ENCODE data around the gene TSPAN17. TPM values are rescaled to one million over a fixed set of nuclear protein-coding genes. Genes with fewer than 3 reads are reported as not detected.

The TSPAN17 gene
- polyA plus RNA-seq, 4 donors, result 31.3 to 36.3 (median 33.7) TPM

DNA sequence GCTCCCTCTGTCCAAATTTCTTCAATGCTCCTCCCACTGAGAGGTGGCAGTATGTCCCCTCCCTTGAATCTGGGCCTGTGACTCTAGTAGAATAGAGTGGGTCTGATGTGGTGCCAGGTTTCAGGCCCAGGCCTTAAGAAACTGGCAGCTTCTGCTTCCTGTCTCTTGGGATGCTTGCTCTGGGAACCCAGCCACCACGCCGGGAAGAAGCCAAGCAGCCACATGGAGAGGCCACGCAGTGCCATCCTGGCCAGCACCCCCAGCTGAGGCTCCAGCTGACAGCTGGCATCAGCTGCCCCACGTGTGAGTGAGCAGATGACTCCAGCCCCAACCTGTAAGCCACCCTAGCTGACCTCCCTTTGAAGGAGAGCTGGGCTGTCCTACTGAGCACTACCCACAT lies 7.3 kb upstream of the TSPAN17 start:
- DNase-seq (ENCODE audit: low read depth in 4 of 4, low spot score in 3 of 4), result no peak

DNA sequence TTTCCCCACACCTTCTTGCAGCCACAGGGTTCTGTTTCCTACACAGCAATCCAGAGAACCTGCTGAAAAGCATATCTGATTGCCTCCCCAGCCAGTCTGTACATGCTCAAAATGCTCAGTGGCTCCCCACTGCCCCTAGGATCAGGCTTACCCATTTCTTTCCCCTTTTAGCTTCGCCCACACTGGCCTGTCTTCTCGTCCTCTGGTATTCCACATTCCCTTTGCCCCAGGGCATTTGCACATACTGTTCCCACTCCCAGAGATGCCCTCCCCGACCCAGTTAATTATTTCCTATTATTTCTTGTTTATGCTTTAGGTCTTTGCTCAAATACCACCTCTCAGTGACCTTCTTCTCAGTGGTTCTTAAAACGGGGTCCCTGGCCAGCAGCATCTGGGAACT lies 6.7 kb upstream of the TSPAN17 start:
- DNase-seq (ENCODE audit: low read depth in 4 of 4, low spot score in 3 of 4), result no peak

- no peak for DNase-seq (ENCODE audit: low read depth in 4 of 4, low spot score in 3 of 4)
Observed at GRCh38 chr5:176642675-176643490, 4.4 kb upstream of the TSPAN17 start.

DNA sequence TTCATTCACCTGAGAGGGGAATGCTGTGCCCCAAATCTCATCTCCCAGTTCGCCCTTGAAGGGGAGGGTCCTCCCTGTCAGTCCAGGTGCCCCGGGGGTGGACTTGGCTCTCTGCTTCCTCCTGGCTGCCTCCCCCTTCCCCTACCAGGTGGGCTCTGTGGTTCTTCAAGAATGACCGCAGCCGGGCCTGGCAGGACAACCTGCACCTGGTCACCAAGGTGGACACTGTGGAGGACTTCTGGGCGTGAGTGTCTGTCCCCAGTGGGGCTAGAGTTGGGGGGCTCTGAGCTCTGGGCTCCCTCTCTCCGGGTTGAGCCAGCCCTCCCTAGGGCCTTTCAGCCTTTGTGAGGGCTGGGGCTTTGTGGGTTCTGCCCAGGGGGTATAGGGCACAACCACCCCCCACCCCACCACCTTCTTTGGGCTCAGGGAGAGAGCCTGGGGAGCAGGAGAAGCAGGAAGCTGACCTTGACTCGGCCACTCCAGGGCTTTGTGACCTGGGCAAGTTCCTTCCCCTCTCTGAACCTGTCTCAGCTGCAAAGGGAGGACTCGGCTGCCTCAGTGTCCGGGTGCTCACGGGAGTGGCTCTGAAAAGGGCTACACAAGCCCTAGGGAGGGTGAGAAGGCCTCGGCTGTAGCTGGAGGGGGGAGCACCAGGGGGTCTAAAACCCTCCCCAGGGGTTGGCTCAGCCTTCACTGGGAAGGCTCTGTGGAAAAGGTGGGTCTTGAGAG lies 3.6 kb upstream of the TSPAN17 start:
- no peak for DNase-seq (ENCODE audit: low read depth in 4 of 4, low spot score in 3 of 4)

- no peak for DNase-seq (ENCODE audit: low read depth in 4 of 4, low spot score in 3 of 4)
Observed at GRCh38 chr5:176644294-176644693, 3.0 kb upstream of the TSPAN17 start.

GRCh38 chr5:176644878-176645670 lies 2.2 kb upstream of the TSPAN17 start:
- DNase-seq (ENCODE audit: low read depth in 4 of 4, low spot score in 3 of 4), result no peak

DNA sequence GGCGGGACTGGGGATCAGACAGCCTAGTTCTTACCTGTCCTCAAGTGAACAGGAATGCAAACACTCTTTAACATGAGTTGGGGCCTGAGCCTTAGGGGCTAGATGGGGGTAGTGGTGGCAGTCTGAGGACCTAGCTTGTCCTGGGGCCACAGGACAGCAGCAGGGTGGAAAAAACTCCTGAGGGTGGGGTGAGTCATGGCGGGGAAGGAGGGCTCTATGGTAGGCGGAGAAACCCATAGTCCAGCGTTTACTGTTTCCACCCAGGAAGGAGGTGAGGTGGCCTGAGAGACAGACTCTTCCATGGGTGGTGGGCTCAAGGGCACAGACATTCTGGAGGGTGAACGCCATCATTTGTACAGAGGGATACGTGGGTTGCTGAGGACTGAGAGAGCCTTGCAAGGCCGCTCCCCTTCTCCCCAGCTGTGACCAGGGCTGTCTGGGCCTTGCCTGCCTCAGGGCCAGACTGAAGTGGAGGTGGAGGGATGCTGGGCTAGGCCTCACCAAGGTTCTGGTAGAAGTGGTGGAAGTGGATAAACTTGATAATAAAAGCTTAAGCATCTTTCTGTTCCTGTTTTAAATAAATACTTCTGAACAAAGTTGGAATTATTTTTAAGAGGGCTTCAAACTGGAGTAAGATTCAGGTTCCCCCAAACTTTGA lies 1.1 kb upstream of the TSPAN17 start:
- no peak for DNase-seq (ENCODE audit: low read depth in 4 of 4, low spot score in 3 of 4)

DNA sequence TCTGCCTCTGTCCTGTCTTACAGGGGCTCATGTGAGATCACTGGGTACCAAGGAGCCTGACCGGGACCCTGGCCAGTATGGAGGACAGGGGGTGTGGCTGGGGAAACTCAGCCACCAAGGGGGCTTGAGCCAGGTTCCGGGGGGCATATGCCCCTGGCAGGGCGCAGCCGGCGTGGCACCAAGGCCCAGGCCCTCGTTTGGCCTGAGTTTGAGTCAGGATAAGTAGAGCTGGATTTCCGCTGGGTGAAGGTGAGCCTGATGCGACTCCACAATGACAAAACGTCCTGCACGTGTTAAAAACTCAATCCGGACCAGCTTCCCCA lies 616 bp upstream of the TSPAN17 start:
- DNase-seq (ENCODE audit: low read depth in 4 of 4, low spot score in 3 of 4), result no peak

DNA sequence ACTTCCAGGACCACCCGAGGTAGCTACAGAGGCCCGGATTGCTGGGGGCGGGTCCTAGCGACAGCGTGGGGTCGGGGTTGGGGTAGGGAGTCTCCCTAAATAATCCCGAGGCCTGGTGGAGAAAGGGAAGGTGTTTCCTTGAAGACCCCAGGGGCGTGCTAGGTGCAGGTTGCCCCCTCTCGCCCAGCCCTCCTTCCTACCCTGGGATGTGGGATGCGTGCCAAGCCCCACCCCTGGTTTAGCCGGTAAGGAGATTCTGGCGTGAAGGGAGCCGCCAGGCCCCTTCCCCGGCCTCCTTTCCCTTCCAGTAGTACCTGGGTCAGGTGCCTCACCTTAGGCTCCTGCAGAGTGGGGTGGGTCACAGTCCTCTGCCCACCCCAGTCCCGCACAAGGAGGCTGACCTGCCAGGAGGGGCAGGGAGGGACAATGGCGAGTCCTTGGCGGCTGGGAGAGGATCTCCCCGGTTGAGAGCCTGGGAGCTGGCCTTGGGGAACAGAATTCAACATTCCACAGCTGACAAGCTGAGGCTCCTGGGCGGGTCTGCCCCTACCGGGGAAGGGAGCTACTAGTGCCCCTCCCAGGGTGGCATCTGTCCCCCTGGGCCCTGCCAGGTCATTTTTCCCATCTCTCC lies 674 bp downstream of the TSPAN17 start:
- peak in 1 of 4 donors; percentile 28 for DNase-seq (ENCODE audit: low read depth in 4 of 4, low spot score in 3 of 4)

DNA sequence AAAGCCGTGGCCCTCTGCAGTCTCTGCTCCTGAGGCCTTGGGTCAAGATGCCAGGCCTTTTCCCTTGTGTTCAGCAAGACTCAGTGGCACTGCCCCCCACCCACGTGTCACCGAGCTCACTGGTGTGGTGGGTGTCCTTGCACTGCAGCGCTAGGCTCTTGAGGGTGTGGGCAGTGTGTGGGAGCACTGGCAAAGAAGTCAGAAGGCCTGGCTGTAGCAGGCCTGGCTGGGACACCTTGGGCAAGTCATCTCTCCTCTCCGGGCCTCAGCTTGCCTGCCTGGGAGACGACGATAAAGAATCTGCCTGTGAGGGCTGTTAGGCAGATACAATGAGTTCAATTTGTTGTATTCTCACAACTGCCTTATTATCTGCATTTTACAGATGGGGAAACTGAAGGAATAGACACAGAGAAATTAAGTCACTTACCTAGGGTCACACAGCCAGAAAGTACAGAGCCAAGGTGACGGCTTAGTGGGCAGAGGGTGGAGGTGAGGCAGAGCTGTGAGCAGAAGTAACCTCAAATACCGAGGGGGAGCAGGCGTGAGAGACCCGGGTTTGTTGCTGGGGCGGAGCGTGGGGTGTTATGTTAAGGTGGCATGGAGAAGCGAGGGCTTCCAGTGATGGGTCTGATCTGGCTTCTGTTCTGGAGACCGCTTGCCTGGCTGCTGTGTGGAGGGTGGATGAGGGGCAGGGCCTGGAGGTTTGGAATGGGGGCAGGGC lies 1.4 kb downstream of the TSPAN17 start:
- DNase-seq (ENCODE audit: low read depth in 4 of 4, low spot score in 3 of 4), result no peak

DNA sequence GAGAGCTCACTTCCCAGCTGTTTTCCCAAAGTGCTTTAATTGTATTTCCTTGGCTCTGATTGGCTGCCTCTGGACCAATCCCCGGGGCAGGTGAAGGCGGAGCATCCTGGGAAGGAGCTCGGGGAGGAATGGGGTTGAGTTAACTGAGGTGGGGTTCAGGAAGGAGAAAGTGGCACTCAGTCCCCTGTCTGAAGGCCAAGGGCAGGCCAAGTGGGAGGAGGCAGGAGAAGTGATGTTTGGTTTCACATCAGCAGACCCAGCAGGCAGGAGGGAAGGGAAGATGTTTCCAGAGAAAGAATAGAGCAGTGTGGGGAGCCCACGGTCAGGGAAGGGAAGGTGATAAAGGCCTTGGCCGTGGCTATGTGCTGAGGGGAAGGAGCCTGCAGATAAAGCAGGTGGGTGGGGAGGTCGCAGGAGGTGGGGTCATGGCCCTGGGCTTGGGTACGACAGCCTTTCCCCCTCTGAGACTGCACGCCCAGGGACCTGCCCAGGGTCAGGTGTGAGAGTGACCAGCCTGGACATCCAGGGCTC lies 3.1 kb downstream of the TSPAN17 start:
- DNase-seq (ENCODE audit: low read depth in 4 of 4, low spot score in 3 of 4), result no peak

GRCh38 chr5:176651472-176651980 lies 4.2 kb downstream of the TSPAN17 start:
- DNase-seq (ENCODE audit: low read depth in 4 of 4, low spot score in 3 of 4), result no peak

GRCh38 chr5:176652136-176652535 lies 4.9 kb downstream of the TSPAN17 start:
- DNase-seq (ENCODE audit: low read depth in 4 of 4, low spot score in 3 of 4), result no peak

GRCh38 chr5:176653401-176654385 lies 6.4 kb downstream of the TSPAN17 start:
- DNase-seq (ENCODE audit: low read depth in 4 of 4, low spot score in 3 of 4), result no peak

GRCh38 chr5:176654856-176655255 lies 7.6 kb downstream of the TSPAN17 start:
- no peak for DNase-seq (ENCODE audit: low read depth in 4 of 4, low spot score in 3 of 4)

DNA sequence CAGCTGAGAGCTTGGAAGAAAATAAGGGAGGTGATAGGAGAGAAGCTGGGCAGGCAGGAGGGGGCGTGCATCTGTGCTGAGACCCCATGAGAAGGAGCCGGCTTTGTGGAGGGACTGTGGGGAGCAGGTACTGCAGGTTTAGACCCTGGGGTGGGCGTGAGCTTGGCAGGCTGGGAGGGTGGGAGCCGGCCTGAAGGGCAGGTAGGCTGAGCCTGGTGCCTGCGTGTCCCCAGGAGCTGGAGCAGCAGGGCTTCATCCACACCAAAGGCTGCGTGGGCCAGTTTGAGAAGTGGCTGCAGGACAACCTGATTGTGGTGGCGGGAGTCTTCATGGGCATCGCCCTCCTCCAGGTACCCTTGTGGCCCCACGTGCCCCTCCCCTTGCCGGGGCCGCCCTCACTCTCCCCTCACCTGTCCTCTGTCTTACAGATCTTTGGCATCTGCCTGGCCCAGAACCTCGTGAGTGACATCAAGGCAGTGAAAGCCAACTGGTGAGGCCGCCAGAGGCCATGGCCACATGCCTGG lies 9.2 kb downstream of the TSPAN17 start:
- DNase-seq (ENCODE audit: low read depth in 4 of 4, low spot score in 3 of 4), result no peak

GRCh38 chr5:176658007-176658599 lies 10.8 kb downstream of the TSPAN17 start:
- DNase-seq (ENCODE audit: low read depth in 4 of 4, low spot score in 3 of 4), result peak in 1 of 4 donors; percentile 33
